Stimulated activated naive CD8-positive, alpha-beta T cell treated with anti-CD3 and anti-CD28 coated beads, Interleukin-15, Interleukin-2, amounts not matched to agents 100 U/mL and 50 U/mL, for 24 hours (primary cell): Measurements from ENCODE around the gene FLNA.
"Not testable (repeated sequence)": the region's sequence is repeated elsewhere in the genome, so short reads cannot be mapped to it uniquely, and the experiment has no call there.

ENCODE experiments used
- ATAC-seq: fragments of 150-1000 bp; cut with Tn5 transposase; one replicate; pipeline ENCODE4 v1.10.0; 2021
- DNase-seq: peaks from one replicate; pipeline ENCODE4 v3.0.0; 2021

The FLNA gene

DNA sequence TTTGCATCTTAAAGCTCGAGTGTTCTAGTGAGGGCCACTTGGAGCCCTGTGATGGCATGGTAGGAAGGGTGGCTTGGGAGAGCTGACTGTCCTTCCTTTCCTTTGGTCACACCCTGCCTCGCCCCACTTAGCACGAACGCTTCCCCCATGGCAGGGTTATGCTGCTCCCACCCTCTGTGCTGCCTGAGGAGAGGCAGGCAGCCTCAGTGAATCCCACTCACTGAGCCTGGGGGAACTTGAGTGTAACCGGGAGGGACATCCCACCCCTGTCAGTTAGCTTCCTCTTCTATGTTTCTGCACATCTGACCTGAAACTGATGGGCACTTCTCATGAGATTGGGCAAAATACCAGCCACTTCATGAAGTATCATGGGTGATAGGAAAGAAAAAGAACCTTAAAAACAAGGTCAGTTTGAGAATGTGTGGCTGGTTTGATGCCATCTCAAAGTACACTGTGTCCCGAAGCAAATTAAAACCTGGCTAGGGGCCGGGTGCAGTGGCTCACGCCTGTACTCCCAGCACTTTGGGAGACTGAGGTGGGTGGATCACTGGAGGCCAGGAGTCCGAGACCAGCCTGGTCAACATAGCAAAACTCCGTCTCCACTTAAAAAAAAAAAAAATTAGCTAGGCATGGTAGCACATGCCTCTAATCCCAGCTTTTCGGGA, 68.8 kb downstream of the FLNA start:
- DNase-seq = no peak

DNA sequence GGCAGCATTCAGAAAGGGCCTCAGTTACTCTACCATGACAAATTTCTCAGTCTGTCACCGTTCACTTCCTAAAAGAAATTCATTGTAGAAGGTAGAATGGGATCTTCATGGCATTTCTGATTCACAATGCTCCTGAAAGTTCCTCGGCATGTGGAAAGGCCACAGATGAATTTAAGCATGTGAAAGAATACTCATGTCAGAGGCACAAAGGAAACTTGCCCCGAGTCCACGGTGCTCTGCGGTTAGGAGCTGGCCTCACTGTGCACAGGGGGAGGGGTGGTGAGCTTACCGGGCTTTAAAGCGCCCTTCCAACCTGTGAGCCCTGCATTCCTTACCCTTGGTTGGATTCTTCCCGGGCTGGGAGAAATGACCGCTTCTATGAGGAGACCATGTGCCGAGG, 69.6 kb downstream of the FLNA start:
- ATAC-seq (no peak), DNase-seq (no peak)

More for the DNA sequence above, 68.8 kb downstream of the FLNA start:
- ATAC-seq = no peak

DNA sequence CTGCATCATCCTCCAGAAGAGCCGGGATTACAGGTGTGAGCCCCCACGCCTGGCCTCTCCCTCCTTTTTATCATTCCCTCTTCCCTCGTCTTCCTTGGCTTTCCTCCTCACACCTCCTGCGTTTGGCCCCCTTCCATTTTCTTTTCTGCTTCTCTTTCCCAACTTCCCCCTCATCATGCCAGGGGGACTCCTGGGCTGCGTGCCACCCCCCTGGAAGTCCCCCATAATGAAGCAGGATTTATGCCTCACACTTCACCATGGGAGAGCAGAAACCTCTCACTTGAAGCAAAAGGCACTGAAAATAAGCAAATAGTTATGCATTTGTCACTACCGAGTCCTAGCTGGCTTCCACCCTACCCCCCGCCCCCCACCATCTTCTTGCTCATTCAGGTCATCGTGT, 71.0 kb downstream of the FLNA start:
- DNase-seq (no peak), ATAC-seq (no peak)

DNA sequence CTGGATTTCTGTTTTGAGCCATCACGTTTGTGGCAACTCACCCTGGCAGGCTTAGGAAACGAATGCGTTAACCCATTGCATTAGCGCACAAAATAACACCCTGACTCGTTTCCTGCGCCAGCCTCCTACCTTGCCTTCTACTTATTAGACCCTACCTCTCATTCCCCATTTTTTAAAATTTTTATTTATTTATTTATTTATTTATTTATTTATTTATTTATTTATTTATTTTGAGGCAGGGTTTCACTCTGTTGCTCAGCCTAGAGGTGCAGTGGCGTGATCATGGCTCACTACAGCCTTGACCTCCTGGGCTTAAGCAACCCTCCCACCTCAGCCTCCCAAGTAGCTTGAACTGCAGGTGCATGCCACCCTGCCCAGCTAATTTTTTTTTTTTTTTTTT, 71.4 kb downstream of the FLNA start:
- DNase-seq, ATAC-seq: not testable (repeated sequence)

DNA sequence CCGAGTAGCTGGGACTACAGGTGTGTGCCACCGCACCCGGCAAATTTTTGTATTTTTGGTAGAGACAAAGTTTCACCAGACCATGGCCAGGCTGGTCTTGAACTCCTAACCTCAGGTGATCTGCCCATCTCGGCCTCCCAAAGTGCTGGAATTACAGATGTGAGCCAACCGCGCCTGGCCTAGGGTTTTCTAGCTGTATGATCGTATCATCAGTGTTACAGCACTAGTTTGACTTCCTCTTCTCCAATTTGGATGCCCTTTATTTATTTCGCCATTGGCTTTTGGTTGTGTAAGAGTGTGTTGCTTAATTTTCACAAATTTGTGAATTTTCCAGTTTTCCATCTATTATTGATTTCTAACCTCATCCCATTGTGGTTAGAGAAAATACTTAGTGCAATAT, 73.6 kb downstream of the FLNA start:
- no peak for ATAC-seq
- DNase-seq = no peak
